Fibroblast of pulmonary artery (primary cell): Measurements from ENCODE around the gene CSH2.

Experiments
- DNase-seq: peaks from one replicate; pipeline ENCODE4 v3.0.0-alpha.2; 2010; ENCODE audit warnings: low read depth
- H3K4me3 ChIP-seq: replicated peaks from 2 replicates; pipeline ENCODE4 v1.5.1; 2011; ENCODE audit warnings: low read depth, mild to moderate bottlenecking, control low read depth, low read length, moderate library complexity
- TF ChIP-seq, protein P1 (sequence below): IDR thresholded peaks from 2 replicates; pipeline ENCODE4 v1.5.1; 2011; ENCODE audit warnings: mild to moderate bottlenecking, control low read depth, low read length, inconsistent platforms; ENCODE audit errors: missing control alignments

The CSH2 gene

GRCh38 chr17:63830904-63831491 lies 42.5 kb downstream of the CSH2 start:
- no peak for DNase-seq
- TF ChIP-seq, protein P1, sequence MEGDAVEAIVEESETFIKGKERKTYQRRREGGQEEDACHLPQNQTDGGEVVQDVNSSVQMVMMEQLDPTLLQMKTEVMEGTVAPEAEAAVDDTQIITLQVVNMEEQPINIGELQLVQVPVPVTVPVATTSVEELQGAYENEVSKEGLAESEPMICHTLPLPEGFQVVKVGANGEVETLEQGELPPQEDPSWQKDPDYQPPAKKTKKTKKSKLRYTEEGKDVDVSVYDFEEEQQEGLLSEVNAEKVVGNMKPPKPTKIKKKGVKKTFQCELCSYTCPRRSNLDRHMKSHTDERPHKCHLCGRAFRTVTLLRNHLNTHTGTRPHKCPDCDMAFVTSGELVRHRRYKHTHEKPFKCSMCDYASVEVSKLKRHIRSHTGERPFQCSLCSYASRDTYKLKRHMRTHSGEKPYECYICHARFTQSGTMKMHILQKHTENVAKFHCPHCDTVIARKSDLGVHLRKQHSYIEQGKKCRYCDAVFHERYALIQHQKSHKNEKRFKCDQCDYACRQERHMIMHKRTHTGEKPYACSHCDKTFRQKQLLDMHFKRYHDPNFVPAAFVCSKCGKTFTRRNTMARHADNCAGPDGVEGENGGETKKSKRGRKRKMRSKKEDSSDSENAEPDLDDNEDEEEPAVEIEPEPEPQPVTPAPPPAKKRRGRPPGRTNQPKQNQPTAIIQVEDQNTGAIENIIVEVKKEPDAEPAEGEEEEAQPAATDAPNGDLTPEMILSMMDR: no peak
- no peak overlapping the region for H3K4me3 ChIP-seq

DNA sequence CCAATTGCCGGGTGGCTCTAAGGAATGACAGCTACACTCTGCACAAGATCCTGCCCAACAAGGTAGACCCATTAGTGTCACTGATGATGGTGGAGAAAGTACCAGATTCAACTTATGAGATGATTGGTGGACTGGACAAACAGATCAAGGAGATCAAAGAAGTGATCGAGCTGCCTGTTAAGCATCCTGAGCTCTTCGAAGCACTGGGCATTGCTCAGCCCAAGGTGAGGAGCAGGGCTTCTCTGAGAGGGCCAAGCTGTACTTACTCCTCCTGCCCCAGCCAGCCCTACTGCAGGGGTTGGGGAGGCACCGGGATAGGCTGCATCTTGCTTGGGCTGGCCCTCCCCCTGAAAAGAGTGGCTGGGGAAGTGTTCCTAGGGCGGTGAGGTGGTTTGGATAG lies 43.2 kb downstream of the CSH2 start:
- TF ChIP-seq, protein P1: no peak
- no peak overlapping the region for H3K4me3 ChIP-seq

DNA sequence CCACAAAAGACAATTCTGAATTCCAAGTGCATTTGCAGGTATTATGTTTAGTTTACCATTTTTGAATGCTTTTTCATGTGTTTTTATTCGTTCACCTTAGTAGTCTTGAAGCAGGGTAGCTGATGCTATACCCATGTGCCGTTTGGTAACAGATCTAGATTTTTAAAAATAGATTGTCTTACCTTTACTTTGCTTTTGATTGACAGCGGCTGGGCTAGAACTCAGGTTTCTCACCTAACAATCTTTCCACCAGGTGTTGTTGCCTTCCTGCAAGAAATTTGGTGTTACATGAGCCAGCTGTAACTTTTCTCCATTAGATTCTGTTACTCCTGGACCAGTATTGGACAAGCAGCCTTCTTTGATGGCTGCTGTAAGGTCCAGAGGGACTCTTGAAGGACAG lies 44.5 kb downstream of the CSH2 start:
- H3K4me3 ChIP-seq: no peak overlapping the region
- DNase-seq: no peak
- TF ChIP-seq, protein P1: no peak

More for the DNA sequence above, 43.2 kb downstream of the CSH2 start:
- DNase-seq: no peak

DNA sequence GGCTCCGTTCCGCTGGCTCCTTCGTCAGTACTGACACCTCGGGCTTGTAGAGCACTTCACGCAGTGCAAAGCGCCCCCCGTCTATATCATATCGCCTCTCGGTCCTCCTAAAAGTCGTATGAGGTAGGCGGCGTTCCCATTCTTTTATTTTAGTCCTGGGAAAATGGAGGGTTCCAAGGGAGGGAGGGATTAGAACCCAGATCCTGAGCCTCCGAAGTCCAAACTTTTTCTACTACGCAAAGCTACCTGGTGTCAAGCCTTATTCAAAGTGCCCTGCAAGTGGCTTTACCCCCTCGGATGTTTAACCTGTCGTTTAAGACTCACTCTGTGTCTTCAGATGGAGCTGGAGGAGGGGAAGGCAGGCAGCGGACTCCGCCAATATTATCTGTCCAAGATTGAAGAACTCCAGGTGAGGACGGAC lies 45.7 kb downstream of the CSH2 start:
- TF ChIP-seq, protein P1: no peak
- H3K4me3 ChIP-seq: peak overlapping the region; percentile 78
- no peak for DNase-seq

- DNase-seq: peak; percentile 96
- peak within 1 kb of the TSS; percentile 78 for H3K4me3 ChIP-seq
- TF ChIP-seq, protein P1: peak; percentile 47
These were observed 46.3 kb downstream of the CSH2 start, which contains the start of the genes FTSJ3 and PSMC5 for GRCh38 chr17:63827002-63827800. Gene FTSJ3 (minus strand): TSS chr17:63827663. CDS start chr17:63826902, 761 bp downstream. Gene PSMC5 (plus strand): TSS chr17:63827431. CDS start chr17:63827491, 60 bp downstream.

- peak overlapping the region; percentile 78 for H3K4me3 ChIP-seq
- DNase-seq: no peak
- TF ChIP-seq, protein P1: no peak
These were observed 46.9 kb downstream of the CSH2 start for GRCh38 chr17:63826468-63827001.
